Nephron progenitor cell (in vitro differentiated cells): ENCODE measurements around the gene RAD51B.
A peak's percentile ranks its signal among the peaks of the same experiment; 100 is the strongest.

Experiments used
- DNase-seq: peaks from one replicate; pipeline ENCODE4 v3.0.0; 2021
- H3K27ac Mint-ChIP-seq: 2 replicates; pipeline ENCODE4 v1.8.0; 2021; ENCODE audit warnings: mild to moderate bottlenecking, moderate library complexity, mixed read lengths
- H3K27me3 Mint-ChIP-seq: 2 replicates; pipeline ENCODE4 v1.8.0; 2021; ENCODE audit warnings: mild to moderate bottlenecking, low read depth, mixed read lengths; ENCODE audit not compliant: poor library complexity
- H3K36me3 Mint-ChIP-seq: 2 replicates; pipeline ENCODE4 v1.8.0; 2021; ENCODE audit warnings: low read depth, mixed read lengths
- H3K4me1 Mint-ChIP-seq: 2 replicates; pipeline ENCODE4 v1.8.0; 2021; ENCODE audit warnings: mixed read lengths
- H3K4me3 Mint-ChIP-seq: 2 replicates; pipeline ENCODE4 v1.8.0; 2021; ENCODE audit warnings: mild to moderate bottlenecking, moderate library complexity, mixed read lengths
- H3K9me3 Mint-ChIP-seq: 2 replicates; pipeline ENCODE4 v1.8.0; 2021; ENCODE audit warnings: mild to moderate bottlenecking, moderate library complexity, mixed read lengths
- TF ChIP-seq, protein P1 (sequence below): fragments of 200-600 bp; sonication (generic); IDR thresholded peaks from 2 replicates; pipeline ENCODE4 v1.5.0; 2021; ENCODE audit warnings: antibody characterized with exemption

Gene RAD51B

DNA sequence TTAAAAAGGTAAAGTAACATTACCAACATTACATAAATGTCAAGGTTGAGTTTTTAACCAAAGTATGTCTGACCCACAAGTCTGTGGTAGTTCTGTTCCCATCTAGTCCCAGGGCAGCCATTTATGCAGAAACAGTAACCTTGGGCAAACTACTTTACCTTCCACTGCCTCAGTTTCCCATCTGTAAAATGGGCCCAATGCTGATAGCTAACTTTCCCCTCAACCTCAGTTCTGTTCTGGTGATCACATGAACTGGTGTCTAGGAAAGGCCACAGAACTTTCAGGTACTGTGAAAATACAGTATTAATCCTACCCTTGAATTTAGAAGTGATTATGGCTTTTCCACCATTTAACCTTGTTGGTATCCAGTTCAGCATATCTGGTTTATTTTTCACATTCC is 859.7 kb downstream of the RAD51B start:
- H3K27ac Mint-ChIP-seq = no peak overlapping the region
- peaks cover 60% of the 10 kb centered on the region for H3K4me1 Mint-ChIP-seq
- no peak for DNase-seq

DNA sequence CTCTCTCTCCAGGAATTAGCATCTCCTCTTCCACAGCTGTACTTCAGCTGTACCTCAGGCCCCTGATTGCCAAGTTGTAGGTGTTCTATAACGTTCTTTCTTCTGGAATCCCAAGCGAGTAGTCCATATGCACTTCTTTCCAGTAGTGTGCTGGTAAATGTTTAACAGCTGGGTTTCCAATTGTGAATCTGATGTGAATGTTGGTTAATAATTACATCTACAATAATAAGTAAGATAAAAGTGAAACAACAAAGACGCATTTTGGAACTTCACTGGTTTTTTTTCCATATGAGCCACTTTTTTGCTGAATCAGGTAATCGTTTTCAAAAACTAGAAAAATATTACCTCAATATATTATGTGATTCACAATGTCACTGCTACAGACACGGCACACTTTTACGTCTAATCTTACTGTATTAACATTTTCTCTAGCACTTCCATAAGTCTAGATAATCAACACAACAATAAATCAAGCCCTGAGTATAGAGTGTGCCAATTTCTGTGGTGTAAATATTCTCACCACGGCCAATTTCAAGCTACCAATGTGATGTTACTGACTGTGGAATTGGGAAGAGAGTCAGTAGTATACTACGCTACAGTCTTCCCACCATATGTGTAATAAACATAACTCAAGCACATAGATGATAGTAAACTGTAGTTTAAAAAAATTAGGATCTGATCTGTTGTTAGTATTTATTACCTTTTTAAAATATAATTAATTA is 860.3 kb downstream of the RAD51B start:
- TF ChIP-seq, protein P1, sequence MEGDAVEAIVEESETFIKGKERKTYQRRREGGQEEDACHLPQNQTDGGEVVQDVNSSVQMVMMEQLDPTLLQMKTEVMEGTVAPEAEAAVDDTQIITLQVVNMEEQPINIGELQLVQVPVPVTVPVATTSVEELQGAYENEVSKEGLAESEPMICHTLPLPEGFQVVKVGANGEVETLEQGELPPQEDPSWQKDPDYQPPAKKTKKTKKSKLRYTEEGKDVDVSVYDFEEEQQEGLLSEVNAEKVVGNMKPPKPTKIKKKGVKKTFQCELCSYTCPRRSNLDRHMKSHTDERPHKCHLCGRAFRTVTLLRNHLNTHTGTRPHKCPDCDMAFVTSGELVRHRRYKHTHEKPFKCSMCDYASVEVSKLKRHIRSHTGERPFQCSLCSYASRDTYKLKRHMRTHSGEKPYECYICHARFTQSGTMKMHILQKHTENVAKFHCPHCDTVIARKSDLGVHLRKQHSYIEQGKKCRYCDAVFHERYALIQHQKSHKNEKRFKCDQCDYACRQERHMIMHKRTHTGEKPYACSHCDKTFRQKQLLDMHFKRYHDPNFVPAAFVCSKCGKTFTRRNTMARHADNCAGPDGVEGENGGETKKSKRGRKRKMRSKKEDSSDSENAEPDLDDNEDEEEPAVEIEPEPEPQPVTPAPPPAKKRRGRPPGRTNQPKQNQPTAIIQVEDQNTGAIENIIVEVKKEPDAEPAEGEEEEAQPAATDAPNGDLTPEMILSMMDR = no peak
- Mint-ChIP-seq H3K36me3 (peaks cover 5% of the 10 kb centered on the region), H3K27me3 (peaks cover 17% of the 10 kb centered on the region), H3K4me1 (peaks cover 66% of the 10 kb centered on the region), H3K4me3 (no peak overlapping the region), H3K27ac (no peak overlapping the region), H3K9me3 (peaks cover 11% of the 10 kb centered on the region)
- DNase-seq = no peak

More for the DNA sequence above, 859.7 kb downstream of the RAD51B start:
- peaks cover 11% of the 10 kb centered on the region for H3K9me3 Mint-ChIP-seq
- no peak overlapping the region for H3K4me3 Mint-ChIP-seq
- H3K36me3 Mint-ChIP-seq = peaks cover 5% of the 10 kb centered on the region
- peaks cover 15% of the 10 kb centered on the region for H3K27me3 Mint-ChIP-seq
- TF ChIP-seq, protein P1 = no peak

DNA sequence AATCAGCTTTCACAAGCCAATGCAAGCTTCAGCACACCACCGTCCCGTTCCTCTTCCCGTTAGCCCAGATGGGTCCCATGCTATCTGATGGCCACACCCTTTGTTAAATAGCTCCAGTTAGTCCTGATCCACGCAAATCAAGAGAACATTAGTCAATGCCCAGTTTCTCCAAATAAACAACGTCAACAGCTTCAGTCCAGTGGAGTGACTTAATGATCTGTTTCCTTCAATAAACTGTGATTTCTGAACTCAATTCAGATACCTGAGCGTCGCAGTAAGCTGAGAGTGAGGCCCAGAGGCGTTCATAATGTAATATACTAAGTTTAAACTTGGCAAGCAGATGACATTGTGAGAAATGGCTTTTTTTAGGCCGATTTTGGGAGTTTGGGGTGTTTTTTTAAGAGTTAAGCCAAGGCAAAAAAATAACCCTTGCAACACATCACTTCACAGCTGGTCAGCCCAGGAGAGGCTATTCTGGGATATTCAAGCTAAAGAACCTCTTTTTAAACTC is 861.0 kb downstream of the RAD51B start:
- H3K27me3 Mint-ChIP-seq = peaks cover 16% of the 10 kb centered on the region
- H3K4me3 Mint-ChIP-seq = no peak overlapping the region
- no peak overlapping the region for H3K27ac Mint-ChIP-seq
- H3K4me1 Mint-ChIP-seq = peaks cover 73% of the 10 kb centered on the region
- TF ChIP-seq, protein P1 = no peak
- H3K36me3 Mint-ChIP-seq = peaks cover 5% of the 10 kb centered on the region
- no peak for DNase-seq
- H3K9me3 Mint-ChIP-seq = peaks cover 11% of the 10 kb centered on the region

DNA sequence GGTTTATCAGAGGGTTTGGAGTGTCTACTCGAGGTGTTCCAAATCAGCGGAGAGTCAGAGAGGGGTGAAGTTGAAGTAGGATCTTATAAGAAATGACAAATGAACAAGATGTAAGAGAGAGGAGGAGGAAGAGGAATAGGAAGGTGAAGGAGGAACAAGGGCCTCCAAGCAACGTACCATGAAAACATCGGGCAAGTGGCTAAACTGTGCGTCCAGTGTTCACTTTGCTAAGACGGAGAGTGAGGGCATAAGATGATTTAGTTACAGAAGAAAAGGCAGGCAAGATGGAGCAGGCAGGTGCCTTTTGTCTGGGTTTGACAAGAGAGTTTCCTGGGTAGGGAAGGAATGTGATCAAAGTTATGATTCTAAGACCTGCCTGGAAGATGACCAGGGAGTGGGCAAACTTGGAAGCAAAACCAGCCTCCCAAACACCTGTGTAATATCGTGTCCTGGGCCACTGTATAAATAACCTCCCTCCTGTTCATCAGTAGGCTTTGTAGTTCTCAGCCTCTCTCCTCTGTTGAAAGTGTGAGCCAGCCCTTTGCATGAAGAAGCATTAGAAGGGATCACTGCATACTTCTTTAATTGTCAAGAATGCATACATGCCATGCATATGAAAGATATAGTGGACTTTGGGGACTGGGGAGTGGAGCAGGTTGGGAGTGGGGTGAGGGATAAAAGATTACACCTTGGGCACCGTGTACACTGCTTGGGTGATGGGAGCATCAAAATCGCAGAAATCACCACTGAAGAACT is 861.9 kb downstream of the RAD51B start:
- H3K27ac Mint-ChIP-seq = peak overlapping the region; percentile 97
- no peak for DNase-seq
- peaks cover 13% of the 10 kb centered on the region for H3K27me3 Mint-ChIP-seq
- peaks cover 73% of the 10 kb centered on the region for H3K4me1 Mint-ChIP-seq
- peak overlapping the region; percentile 1 for H3K4me3 Mint-ChIP-seq
- TF ChIP-seq, protein P1 = no peak
- H3K9me3 Mint-ChIP-seq = peaks cover 19% of the 10 kb centered on the region
- peaks cover 12% of the 10 kb centered on the region for H3K36me3 Mint-ChIP-seq

DNA sequence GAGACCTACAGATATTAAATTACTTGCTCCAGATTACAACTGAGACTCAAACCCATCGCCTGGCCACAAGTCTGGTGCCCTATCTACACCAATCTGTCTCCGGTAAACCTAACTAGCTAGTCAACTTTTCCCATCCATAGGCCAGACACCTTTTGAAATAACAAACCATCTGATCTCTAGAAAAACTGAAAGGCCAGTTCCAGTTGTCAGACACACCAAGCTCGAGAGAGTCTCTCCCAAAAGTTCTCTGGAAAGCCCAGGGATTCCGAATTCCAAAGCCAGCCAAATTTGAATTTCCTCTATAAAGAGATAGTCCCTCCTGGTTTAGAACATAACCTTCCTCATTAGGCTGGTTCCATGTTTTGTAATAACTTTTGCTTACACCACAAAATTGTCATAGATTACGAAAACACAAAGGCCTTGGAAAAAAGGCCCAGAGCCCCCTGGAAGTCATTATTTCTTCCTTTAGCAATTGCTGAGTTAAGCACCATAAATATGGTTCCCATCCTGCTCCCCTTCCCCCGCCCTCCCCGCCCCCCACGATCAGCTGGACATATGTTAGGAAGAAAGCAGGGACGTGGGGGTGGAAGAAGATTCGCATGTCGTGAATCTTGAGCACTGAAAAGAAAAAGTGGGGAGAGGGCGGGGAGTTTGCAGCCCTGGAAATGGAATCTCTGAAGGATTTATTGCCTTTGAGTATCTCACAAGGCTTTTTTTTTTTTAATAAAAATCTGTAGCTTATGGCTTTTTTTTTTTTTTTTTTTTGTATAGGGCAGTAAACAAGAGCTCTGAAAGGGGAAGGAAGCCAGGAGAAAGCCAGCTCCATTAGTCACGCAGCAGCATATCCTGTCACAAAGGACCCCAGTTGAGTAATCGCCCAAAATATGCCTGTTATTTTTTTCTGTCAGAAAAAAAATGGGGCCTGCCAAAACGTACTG is 862.9 kb downstream of the RAD51B start:
- peak overlapping the region; percentile 97 for H3K27ac Mint-ChIP-seq
- H3K4me1 Mint-ChIP-seq = peaks cover 75% of the 10 kb centered on the region
- TF ChIP-seq, protein P1 = no peak
- peak overlapping the region; percentile 50 for H3K4me3 Mint-ChIP-seq
- peaks cover 19% of the 10 kb centered on the region for H3K36me3 Mint-ChIP-seq
- DNase-seq = no peak
- H3K27me3 Mint-ChIP-seq = peaks cover 13% of the 10 kb centered on the region
- peaks cover 26% of the 10 kb centered on the region for H3K9me3 Mint-ChIP-seq
